ENCODE data around the gene PINK1.

DNA sequence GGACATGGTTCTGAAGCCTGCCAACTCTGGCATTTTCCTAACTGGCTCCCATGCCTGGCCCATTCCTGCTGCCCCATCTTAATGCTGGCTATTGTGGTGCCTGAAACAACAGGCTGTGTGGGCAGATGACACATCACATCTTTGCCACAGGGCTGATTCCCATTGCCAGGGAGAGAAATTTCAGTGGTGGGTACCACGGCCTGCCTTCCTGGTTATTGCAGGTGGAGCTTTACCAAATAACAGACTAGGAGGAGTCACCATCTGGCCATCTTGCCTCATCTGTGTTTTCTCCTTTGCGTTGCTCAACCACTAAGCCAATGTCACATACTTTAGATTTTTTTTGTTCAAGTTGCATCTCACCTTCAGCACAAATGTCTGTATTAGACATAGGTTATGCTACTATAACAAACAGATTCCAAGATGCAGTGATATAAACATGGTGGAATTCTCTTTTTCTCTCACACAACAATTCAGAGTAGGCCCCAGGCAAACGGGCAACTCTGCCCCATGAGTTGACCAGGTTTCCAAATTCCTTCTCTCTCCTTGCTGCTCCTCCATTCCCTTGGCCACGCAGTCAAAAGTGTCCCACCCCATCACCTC, 30.3 kb upstream of the PINK1 start:
- TF ChIP-seq GATA3 (IDR thresholded peaks at IDR 0.05; ENCODE audit: low read depth, low read length), result no peak
- TF ChIP-seq GATA2 (IDR thresholded peaks at IDR 0.05; ENCODE audit: low read depth, low read length), result no peak

All from SH-SY5Y (cell line).